Thymus (tissue), 11 donors: Measurements from ENCODE around the gene BBOF1. TPM values are rescaled to one million over a fixed set of nuclear protein-coding genes. Genes with fewer than 3 reads are reported as not detected.

Experiments used
- DNase-seq, 9 donors: peaks; one replicate each; pipeline ENCODE4 v3.0.0-alpha.2; 2013; ENCODE audit warnings: low spot score in 9 of 9, low read depth in 6 of 9, missing footprints in 1 of 9
- H3K27ac ChIP-seq, 2 donors: one replicate each; pipeline ENCODE4 v1.5.1; 2013; ENCODE audit warnings: control low read depth in 1 of 2, low read depth in 1 of 2, low read length in 1 of 2, mild to moderate bottlenecking in 1 of 2, moderate library complexity in 1 of 2
- H3K27me3 ChIP-seq, 2 donors: one replicate each; pipeline ENCODE4 v1.5.1; 2013; ENCODE audit warnings: low read length in 1 of 2; ENCODE audit not compliant: control insufficient read depth in 2 of 2, insufficient read depth in 1 of 2
- H3K36me3 ChIP-seq, 2 donors: one replicate each; pipeline ENCODE4 v1.5.1; 2013; ENCODE audit warnings: low read length in 1 of 2, mild to moderate bottlenecking in 1 of 2, moderate library complexity in 1 of 2; ENCODE audit not compliant: control insufficient read depth in 2 of 2, insufficient read depth in 2 of 2
- H3K4me1 ChIP-seq, 2 donors: one replicate each; pipeline ENCODE4 v1.5.1; 2013; ENCODE audit warnings: low read length in 2 of 2; ENCODE audit not compliant: control insufficient read depth in 2 of 2, insufficient read depth in 2 of 2
- H3K4me3 ChIP-seq, 2 donors: one replicate each; pipeline ENCODE4 v1.5.1; 2013; ENCODE audit warnings: low read length in 2 of 2, control low read depth in 1 of 2, mild to moderate bottlenecking in 1 of 2
- H3K9me3 ChIP-seq, 2 donors: one replicate each; pipeline ENCODE4 v1.5.1; 2013; ENCODE audit warnings: low read length in 1 of 2, mild to moderate bottlenecking in 1 of 2; ENCODE audit not compliant: control insufficient read depth in 2 of 2, insufficient read depth in 1 of 2
- WGBS: extraction: QIAGEN DNeasy Blood & Tissue Kit; methylation state at CpG from one replicate; pipeline ENCODE4 v1.1.7; 2013; 5-methylcytosine and 5-hydroxymethylcytosine counted together
- polyA plus RNA-seq: library from polyadenylated mRNA; stranded (reverse); fragments of 200-250 nt; gene quantifications from one replicate; pipeline ENCODE4 v1.2.3, GENCODE V29; 2013
- total RNA-seq: library from RNA; stranded (reverse); fragments of 120-200 nt; gene quantifications from one replicate; pipeline ENCODE4 v1.2.4, GENCODE V29; 2013
- donor health status: healthy.

The BBOF1 gene
- total and polyA plus RNA-seq, 2 donors = 4.2 to 5.1 TPM

GRCh38 chr14:74048281-74048680, 29.1 kb downstream of the BBOF1 start:
- no peaks in the 10 kb centered on the region for H3K4me1 ChIP-seq
- no peaks in the 10 kb centered on the region for H3K27me3 ChIP-seq
- 85% methylated on average over 3 of the region's 3 CpGs for WGBS
- H3K4me3 ChIP-seq = no peak overlapping the region
- H3K27ac ChIP-seq = no peak overlapping the region
- H3K9me3 ChIP-seq = no peaks in the 10 kb centered on the region
- no peak for DNase-seq
- no peaks in the 10 kb centered on the region for H3K36me3 ChIP-seq

GRCh38 chr14:74049876-74050495, 30.8 kb downstream of the BBOF1 start:
- H3K4me1 ChIP-seq = no peaks in the 10 kb centered on the region
- no peaks in the 10 kb centered on the region for H3K27me3 ChIP-seq
- no peak overlapping the region for H3K4me3 ChIP-seq
- no peaks in the 10 kb centered on the region for H3K36me3 ChIP-seq
- no peaks in the 10 kb centered on the region for H3K9me3 ChIP-seq
- no peak for DNase-seq
- 74% methylated on average over 3 of the region's 3 CpGs for WGBS
- H3K27ac ChIP-seq = no peak overlapping the region

DNA sequence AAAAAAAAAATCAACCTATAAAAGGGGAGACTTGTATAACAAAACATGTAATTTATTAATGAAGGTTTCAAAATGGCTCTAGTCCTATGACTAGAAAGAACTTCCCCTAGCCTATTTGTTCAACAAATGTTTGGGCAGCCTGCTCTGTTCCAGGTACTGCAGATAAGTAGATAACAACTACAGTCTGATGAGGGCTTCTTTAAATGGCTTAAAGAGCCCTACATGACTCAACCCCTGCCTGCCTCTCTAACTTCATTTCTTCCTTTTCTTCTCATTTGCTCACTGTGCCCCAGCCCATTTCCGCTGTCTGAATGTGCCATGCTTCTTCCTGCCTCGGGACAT, 43.6 kb downstream of the BBOF1 start:
- 98% methylated on average over 2 of the region's 2 CpGs for WGBS
- no peaks in the 10 kb centered on the region for H3K27me3 ChIP-seq
- no peak overlapping the region for H3K4me3 ChIP-seq
- no peaks in the 10 kb centered on the region for H3K9me3 ChIP-seq
- no peak overlapping the region for H3K27ac ChIP-seq
- peaks cover 18 to 19% of the 10 kb centered on the region in 2 donors for H3K36me3 ChIP-seq
- H3K4me1 ChIP-seq = no peaks in the 10 kb centered on the region
- no peak for DNase-seq

GRCh38 chr14:74064426-74064825, 45.3 kb downstream of the BBOF1 start:
- H3K4me3 ChIP-seq = no peak overlapping the region
- DNase-seq = no peak
- H3K27me3 ChIP-seq = no peaks in the 10 kb centered on the region
- H3K4me1 ChIP-seq = no peaks in the 10 kb centered on the region
- H3K9me3 ChIP-seq = no peaks in the 10 kb centered on the region
- peaks cover 18 to 19% of the 10 kb centered on the region in 2 donors for H3K36me3 ChIP-seq
- no peak overlapping the region for H3K27ac ChIP-seq

DNA sequence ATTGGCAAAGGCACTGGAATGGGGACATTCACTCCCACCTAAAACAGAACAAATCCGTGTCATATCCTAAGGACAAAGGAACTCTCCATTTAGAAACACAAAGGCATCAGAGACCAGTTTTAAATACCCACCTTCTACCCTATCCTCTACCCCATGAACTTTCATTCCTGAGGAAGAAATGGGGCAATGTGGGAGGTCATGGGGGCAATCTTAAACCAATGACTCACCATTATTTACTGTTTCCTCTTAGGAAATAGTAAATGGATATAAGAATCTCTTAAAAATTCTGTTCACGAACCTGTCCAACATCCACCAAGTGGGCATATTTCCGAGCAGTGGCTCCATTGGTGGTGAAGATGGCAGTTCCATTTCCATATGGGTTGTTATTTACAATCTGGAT, 45.7 kb downstream of the BBOF1 start:
- Histone ChIP-seq H3K27ac (no peak overlapping the region), H3K4me1 (no peaks in the 10 kb centered on the region), H3K36me3 (peaks cover 18 to 19% of the 10 kb centered on the region in 2 donors), H3K4me3 (no peak overlapping the region), H3K27me3 (no peaks in the 10 kb centered on the region), H3K9me3 (no peaks in the 10 kb centered on the region)
- 99% methylated on average over 3 of the region's 3 CpGs for WGBS
- DNase-seq = no peak

DNA sequence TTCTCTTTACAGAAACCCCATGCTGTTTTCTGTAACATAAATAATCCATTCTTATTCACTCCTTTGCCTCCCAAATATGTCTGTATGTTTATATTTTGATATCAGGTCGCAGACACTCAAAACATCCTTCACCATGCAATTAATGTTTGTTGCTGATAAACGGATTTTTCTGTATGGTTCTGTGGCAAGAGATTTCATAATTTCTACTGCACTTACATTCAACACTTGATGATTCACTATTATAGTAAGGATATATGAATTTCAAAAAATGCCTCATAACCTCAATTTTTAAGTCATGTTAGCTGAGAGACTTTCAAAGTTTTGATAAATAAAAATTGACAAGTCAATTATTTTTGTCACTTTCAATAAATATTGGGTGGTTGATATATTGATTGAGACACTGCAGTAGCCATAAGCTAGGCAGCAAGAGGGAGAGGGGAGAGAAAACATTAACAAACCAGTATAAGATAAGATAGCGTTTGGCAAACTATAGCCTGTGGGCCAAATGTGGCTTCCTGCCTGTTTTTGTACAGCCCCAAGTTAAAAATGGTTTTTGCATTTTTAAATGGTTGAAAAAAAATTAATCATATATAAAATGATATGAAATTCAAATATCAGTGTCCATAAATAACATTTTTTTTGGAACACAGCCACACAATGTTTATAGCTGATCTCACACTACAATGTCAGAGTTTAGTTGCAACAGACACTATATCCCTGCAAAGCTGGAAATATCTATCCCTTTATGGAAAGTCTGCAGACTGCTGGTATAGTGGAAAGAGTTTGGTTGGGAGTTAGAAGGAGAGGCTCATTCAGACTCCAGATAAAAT, 46.8 kb downstream of the BBOF1 start:
- Histone ChIP-seq H3K27ac (no peak overlapping the region), H3K4me1 (no peaks in the 10 kb centered on the region), H3K4me3 (no peak overlapping the region), H3K27me3 (no peaks in the 10 kb centered on the region), H3K9me3 (no peaks in the 10 kb centered on the region), H3K36me3 (peaks cover 14 to 19% of the 10 kb centered on the region in 2 donors)
- no peak for DNase-seq
- WGBS = 98% methylated on average over 3 of the region's 3 CpGs

DNA sequence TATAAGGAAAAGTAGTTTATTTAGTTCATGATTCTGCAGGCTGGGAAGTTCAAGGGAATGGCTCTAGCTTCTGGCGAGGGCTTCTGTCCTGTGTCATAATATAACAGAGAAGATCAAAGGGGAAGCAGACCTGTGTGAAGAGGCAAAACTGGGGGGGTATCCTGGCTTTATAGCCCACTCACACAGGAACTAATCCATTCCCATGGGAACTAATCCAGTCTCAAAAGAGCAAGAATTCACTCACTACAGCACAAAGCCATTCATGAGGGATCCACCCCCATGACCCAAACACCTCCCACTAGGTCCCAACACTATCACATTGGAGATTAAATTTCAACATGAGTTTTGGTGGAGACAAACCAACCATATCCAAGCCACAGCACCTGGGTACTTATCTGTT, 58.3 kb downstream of the BBOF1 start:
- peaks cover 0 to 1% of the 10 kb centered on the region in 2 donors for H3K36me3 ChIP-seq
- no peaks in the 10 kb centered on the region for H3K27me3 ChIP-seq
- no peak overlapping the region for H3K27ac ChIP-seq
- 43% methylated on average over 1 of the region's 1 CpG for WGBS
- no peaks in the 10 kb centered on the region for H3K9me3 ChIP-seq
- no peak for DNase-seq
- no peak overlapping the region for H3K4me3 ChIP-seq
- no peaks in the 10 kb centered on the region for H3K4me1 ChIP-seq

GRCh38 chr14:74080820-74081460, 61.8 kb downstream of the BBOF1 start:
- DNase-seq = no peak
- no peaks in the 10 kb centered on the region for H3K9me3 ChIP-seq
- no peak overlapping the region for H3K4me3 ChIP-seq
- H3K27ac ChIP-seq = no peak overlapping the region
- H3K36me3 ChIP-seq = no peaks in the 10 kb centered on the region
- WGBS = 92% methylated on average over 4 of the region's 4 CpGs
- no peaks in the 10 kb centered on the region for H3K27me3 ChIP-seq
- peaks cover 7% of the 10 kb centered on the region in 2 donors for H3K4me1 ChIP-seq

DNA sequence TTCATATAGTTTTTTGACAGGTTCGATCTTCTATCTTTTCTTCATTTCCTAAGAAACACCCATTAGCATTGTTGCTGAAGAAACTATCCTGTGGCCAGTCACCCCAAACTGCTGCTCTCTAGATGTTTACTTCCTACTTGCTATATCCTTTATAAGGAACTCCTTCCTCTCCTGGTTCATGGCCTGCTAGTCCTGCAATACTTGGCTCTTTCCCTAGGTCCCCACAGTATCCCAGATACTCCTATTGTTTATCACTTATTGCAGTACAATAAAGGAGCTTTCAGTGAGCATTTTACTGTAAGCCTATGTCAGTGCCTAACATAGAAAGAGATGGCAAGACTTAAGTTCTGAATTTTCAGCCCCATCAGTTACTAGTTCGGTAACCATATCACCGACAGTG, 62.3 kb downstream of the BBOF1 start:
- no peaks in the 10 kb centered on the region for H3K9me3 ChIP-seq
- no peaks in the 10 kb centered on the region for H3K36me3 ChIP-seq
- no peak for DNase-seq
- no peak overlapping the region for H3K27ac ChIP-seq
- H3K27me3 ChIP-seq = no peaks in the 10 kb centered on the region
- H3K4me3 ChIP-seq = no peak overlapping the region
- 98% methylated on average over 3 of the region's 3 CpGs for WGBS
- peaks cover 7% of the 10 kb centered on the region in 2 donors for H3K4me1 ChIP-seq
